ENCODE measurements around the gene HSD11B1L.
"Not testable (repeated sequence)": the region's sequence is repeated elsewhere in the genome, so short reads cannot be mapped to it uniquely, and the experiment has no call there.

The HSD11B1L gene

DNA sequence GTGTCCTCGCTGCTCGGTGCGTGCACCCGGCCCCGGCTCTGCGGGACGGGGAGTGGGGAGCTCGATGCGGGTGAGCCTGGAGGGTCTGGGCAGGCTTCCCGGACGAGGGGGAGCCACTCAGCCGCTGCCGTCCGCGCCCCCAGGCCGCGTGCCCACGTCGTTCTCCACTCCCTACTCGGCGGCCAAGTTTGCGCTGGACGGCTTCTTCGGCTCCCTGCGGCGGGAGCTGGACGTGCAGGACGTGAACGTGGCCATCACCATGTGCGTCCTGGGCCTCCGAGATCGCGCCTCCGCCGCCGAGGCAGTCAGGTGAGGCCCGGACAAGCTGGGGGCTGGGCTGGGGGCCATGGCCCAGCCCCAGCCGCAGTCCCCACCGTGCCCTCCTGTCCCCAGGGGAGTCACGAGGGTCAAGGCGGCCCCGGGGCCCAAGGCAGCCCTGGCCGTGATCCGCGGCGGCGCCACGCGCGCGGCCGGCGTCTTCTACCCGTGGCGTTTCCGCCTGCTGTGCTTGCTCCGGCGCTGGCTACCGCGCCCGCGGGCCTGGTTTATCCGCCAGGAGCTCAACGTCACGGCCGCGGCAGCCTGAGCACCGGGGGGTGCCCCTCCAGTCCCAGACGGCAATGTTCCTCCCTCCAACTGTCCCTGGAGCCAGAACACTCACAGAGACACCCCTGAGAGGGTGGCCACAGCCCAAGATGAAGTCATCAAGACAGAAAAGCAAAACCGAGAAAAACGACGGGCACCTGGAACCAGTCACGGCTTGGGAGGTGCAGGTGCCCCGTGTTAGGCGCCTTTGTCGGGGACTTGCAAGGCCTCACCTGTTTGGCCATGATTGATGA is 6.8 kb downstream of the HSD11B1L start:
- no peak for DNase-seq (ENCODE audit: low read depth in 3 of 3)

DNA sequence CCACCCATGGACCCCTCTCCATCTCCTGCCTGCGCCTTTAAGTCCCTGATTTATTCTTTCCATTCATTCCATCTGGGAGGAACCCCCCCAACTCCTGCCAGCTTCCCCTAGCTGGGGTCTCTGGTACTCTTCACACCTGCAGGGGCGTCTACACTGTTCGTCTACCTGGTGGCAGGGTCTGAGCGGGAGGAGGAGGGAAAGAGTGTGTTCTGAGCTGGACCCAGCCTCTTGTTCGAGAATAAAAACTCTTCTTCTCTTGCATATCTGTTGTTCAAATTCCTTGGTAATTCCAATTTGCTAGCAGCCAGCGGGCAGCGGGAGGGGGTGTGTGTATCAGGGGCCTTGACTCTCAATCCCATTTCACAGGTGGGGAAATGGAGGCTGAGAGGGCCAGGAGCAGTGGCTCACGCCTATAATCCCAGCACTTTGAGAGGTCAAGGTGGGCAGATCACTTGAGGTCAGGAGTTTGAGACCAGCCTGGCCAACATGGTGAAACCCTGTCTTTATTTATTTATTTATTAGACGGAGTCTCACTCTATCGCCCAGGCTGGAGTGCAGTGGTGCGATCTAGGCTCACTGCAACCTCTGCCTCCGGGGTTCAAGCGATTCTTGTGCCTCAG is 7.5 kb downstream of the HSD11B1L start:
- not testable (repeated sequence) for DNase-seq (ENCODE audit: low read depth in 3 of 3)

DNA sequence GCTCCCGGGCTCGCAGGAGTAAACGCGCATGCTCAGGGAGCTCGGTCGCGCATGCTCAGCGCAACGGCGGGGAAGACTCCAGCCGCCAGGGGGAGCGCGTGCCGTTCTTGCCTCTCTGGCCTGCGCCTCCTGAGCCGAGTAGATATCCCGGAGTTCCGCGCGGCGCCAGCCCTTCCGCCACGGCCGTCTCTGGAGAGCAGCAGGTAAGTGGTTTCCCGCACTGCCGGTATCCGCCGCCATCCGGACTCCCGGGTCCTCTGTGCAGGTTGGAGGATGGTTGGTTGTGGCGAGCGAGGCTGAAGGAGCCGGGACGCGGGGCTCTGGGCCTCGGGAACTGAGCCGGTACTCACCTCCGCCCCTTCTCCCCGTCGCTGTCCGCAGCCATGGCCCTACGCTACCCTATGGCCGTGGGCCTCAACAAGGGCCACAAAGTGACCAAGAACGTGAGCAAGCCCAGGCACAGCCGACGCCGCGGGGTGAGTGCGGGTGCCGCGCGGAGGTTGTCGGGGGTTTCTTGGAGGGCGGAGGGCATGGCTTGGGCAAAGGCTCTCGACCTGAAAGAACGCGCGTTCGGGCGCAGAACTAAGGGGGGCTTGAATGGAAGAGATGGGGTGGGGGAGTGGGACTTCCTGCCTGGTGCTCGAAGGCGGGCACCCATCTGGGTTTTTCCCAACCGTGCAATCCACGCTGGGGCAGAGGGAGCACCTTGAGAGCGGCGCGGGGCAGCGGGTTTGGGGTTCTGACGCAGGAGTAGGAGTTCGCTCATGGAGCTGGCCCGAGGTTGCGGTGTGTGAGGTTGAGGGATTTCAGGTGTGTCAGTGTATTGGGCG is 9.5 kb downstream of the HSD11B1L start, which contains the start of gene RPL36:
TSS of gene RPL36 (plus strand) at position 171 of the 830 bp plus-strand sequence. CDS start at position 384, 213 bp downstream.
- peak; percentile 98 to 100 (median 98) for DNase-seq (ENCODE audit: low read depth in 3 of 3)

DNA sequence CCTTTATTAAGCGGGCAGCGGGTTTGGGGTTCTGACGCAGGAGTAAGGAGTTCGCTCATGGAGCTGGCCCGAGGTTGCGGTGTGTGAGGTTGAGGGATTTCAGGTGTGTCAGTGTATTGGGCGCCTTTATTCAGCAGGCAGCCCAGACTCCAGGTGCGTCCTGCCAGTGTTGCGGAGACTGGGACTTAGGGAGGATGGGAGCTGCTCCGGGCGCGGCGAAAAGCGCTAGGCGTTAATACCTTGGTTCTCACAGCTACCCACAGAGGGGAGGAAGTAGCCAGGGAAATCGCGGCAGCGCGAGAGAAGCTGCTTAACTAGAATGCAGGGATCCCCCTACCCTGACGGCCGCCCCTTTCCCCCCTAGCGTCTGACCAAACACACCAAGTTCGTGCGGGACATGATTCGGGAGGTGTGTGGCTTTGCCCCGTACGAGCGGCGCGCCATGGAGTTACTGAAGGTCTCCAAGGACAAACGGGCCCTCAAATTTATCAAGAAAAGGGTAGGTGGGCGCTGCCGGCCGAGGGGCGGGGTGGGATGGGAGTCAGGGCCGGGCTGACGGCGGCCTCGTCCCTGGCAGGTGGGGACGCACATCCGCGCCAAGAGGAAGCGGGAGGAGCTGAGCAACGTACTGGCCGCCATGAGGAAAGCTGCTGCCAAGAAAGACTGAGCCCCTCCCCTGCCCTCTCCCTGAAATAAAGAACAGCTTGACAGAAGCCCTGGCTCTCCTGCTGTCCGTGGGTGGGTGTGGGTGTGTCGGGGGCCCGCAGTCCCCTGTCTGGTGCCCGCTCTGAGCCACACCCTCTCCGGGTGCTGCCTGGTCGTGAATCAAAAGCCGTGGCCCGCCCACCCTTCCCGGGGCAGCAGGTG is 10.4 kb downstream of the HSD11B1L start:
- DNase-seq (ENCODE audit: low read depth in 3 of 3) = peak in 2 of 3 experiments; percentile 64 to 65

DNA sequence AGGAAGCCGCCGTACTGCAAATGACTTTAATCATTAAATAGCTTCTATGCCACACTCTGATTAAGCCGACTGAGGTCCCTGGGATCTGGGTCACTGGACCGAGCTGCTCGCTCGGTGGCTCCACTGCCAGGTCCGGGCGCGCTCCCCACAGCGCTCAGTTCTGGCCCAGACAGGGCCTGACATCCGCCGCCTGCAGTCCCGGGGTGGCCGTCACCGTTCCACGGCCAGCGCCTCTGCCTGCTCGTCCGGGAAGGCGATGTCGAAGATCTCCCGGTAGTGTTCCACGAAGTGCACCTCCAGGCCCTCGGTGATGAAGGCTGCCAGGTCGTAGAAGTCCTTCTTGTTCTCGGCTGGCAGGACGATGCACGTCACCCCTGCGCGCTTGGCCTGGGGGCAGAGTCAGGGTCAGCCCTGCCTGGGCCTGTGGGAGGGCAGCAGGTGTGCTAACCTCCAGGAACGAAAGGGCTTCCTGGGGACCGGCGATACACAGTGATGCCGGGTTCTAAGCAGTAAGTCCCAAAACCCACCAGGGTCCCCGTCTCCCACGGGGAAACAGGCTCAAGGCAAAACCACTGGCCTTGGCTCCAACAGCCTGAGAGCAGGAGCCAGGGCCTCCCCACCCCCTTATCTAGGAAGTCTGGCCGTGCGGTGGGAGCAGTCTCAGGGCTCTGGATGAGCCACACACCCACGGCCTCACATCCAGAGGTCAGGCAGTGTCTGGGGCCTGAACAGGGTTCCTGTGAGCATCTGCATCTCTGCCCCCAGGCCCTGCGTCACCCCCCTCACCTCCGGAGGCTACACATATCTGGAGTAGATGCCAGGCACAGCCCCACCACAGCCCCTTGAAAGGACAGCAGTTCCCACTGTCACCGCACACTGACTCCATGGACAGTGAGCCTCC is 11.2 kb downstream of the HSD11B1L start:
- DNase-seq (ENCODE audit: low read depth in 3 of 3) = no peak

DNA sequence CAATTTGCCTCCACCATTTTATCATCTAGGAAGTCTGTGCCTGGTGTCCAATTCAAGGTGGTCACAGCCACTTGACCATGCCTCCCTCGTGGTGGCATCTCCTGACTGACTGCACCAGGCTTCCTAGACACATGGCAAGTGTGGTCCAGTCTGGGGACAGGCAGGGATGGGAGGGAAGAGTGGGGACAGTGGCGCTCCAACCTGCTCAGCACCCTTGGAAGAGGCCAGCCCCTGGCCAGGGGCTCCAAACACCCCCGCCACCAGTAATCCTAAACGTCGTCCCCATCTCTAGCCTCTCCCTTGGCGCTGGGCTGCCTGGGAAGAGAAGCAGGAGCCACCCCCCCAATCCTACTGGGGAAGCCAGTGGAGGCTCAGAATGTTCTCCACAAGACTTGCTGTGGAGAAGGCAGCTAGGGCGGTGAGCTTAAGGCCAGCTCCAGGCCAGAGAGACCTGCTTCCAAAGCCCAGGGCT is 11.9 kb downstream of the HSD11B1L start:
- no peak for DNase-seq (ENCODE audit: low read depth in 3 of 3)

DNA sequence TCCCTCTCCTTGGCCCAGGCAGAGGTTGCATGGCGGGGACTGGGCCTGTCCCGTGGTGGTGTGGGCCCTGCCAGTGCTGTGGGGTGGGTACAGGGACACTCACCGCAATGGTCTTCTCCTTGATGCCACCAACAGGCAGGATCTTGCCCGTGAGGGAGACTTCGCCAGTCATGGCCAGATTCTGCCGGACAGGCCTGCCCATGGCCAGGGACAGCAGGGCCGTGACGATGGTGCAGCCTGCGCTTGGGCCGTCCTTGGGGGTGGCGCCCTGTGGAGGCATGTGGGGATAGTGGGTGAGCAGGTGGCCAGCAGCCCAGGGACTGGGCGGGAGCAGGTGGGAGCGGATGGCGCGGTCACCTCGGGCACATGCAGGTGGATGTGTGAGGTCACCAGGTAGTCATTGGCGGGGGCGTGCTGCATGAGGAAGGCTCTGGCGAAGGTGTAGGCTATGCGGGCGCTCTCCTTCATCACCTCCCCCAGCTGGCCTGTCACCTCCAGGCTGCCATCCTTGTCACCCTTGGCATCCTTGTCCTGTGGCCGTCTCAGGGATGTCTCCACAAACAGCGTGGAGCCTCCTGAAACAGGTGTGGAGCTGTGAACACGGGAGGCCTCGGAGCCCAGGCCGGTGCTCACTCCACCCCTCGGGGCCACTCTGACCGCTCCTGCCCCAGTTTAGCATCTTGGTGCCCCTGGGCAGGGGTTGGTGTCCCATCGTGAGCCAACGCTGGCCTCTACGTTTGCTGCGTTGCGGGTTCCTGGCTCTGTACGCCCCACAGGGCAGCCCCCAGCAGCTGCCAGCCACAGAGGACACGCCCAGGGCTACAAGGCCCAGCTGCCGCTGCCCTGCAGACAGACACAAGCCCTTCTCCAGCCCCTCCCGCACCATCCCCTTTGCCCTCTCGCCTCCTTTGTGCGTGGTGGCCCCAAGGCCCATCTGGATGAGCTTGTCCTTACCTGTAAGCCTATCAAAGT is 12.7 kb downstream of the HSD11B1L start:
- DNase-seq (ENCODE audit: low read depth in 3 of 3) = no peak

DNA sequence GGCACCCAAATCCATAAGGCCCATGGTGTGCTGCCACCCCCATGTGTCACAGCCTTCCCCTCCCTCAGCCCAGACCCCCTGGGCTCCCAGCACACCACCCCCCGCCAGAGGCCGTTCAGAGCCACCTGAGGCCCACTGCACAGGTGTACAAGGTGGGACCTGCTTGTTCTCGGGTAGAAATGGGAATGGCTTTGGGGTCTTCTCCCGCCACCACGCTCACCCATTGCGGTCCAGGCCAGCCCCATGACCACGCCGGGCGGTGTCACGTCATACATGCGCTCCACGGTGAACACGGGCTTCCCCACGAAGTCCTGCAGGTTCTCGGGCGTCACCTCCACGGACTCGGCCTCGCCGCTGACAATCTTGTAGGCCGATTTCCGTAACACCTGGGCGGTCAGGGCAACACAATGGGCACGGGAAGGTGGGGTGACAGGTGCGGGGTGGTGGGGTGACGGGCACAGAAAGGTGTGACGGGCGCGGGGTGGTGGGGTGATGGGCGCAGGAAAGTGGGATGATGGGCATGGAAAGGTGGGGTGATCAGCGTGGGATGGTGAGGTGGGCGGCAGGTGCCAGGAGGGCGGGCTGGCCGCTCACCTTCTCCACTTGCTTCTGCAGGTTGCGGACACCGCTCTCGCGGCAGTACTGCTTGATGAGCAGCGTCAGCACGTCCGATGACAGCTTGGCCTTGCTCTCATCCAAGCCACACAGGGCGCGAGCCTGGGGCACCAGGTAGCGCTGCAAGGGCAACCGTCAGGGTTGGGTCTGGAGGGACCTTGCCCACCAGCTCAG is 13.5 kb downstream of the HSD11B1L start:
- DNase-seq (ENCODE audit: low read depth in 3 of 3) = no peak

DNA sequence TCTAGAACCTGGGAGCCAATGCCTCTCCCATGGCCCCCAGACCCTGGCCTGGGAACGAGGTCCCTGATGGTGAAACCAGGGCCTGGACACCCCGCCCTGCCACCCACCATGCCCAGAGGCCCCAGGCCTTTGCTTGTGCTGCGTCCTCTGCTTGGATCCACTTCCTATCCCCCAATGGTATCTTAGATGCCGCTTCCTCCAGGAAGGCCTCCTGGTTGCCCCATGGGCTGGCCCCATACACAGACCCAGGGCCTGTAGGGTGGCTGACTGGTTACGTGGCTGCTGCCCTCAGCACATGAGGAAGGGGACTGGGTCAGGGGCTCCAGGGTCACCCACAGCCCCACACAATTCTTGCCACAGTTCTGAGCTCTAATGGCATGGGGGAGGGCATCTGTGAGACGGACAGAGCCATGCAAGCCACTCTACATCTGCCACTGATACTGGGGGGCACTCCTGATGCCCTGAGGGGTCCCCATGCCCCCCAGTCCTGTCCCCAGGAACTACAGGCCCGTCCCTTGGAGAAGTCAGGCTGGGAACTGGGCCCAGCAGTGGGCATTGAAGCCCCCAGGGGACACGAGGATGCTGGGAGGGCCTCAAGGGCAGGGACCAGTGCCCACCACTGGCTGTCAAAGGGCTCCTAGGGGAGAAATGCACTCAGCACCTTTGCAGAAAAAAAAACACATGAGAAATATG is 14.3 kb downstream of the HSD11B1L start:
- no peak for DNase-seq (ENCODE audit: low read depth in 3 of 3)

DNA sequence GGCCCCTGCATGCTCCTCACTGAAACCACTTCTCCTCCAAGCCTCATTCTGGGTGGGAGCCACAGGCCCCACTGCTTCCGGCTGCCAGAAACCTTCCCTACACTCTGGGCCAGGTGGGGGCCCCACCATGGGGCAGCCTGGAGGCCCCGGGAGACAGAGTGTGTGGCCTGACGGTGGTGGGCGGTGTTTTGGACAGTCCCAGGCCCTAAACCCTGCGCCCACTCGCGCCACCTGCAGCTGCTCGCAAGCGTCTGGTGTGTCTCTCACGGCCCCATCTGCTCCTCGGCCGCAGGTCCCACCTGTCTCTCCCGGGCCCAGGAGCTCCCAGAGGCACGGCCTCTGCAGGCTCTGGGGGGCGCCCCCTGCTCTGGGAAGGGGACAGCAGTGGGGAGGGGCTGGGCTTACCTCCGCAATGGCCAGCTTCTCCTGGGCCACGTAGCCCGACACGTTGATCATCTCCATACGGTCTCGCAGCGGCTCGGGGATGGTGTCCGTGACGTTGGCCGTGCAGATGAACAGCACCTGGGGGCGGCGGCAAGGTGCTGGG is 14.9 kb downstream of the HSD11B1L start:
- DNase-seq (ENCODE audit: low read depth in 3 of 3) = no peak

DNA sequence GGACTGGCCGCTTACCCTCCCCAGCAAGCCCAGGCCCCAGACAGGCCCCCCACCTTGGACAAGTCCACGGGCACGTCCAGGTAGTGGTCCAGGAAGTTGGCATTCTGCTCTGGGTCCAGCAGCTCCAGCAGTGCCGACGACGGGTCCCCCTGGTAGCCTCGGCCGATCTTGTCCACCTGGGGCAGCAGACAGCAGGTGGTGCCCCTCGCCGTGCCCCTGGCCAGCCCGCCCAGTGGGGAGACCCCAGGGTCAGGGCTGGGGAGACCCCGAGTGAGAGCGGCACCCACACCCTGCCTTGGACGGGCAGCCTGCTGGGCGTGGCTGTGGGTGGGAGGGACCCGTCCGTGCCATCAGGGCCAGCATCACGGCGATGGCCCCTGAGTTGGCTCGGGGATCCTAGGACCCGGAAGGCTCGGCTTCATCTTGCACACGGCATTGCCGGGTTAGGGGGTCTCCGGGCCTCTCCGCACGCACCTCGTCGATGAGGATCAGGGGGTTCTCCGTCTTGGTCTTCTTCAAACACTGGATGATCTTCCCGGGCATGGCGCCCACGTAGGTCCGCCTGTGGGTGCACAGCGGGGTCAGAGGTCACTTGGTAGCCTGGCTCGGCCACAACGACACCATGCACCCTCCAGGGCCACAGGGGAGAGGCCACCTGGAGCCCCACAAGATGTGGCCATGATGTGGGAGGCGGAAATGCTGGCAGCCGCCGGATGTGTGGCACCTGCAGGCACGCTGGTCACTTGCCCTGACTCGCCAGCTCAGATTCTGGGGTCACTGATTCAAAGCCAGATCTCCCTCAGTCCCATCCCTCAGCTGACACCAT is 15.6 kb downstream of the HSD11B1L start:
- DNase-seq (ENCODE audit: low read depth in 3 of 3) = no peak

DNA sequence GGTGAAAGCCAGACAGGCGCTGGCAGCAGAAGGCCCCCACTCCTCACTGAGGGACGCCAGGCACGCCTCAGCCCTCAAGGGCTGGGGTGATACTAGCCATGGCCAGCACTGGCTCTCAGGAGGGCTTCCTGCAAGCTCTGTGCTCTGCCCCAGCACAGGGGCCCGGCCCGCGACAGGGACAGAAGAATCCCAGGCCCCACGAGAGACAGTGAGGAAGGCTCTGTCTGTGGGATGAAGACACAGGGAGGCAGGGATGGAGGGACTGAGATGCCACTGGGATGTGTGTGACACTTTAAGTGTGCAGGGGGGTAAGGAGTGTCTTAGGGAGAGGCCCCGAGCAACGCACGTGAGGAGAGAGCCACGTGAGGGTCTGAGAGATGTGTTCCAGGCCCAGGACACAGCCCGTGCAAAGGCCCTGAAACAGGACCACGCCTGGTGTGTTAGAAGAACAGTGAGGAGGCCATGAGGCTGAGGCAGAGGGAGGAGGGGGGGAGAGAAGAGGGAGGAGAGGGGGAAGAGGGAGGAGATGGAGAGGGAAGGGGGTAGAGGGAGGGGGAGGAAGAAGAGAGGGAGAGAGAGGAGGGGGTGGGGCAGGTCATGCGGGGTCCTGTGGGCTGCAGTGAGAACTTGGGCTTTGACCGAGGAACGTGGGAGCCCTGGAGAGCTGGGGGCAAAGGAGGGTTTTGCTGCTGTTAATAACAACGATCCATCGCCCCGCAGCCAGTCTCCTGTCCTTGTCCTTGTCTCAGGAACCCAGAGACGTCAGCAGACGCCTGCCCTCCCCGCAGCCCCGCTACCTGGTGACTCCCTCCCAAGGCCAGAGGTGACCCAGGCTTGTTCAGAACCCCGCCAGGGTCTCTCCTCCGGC is 16.4 kb downstream of the HSD11B1L start:
- DNase-seq (ENCODE audit: low read depth in 3 of 3) = no peak

DNA sequence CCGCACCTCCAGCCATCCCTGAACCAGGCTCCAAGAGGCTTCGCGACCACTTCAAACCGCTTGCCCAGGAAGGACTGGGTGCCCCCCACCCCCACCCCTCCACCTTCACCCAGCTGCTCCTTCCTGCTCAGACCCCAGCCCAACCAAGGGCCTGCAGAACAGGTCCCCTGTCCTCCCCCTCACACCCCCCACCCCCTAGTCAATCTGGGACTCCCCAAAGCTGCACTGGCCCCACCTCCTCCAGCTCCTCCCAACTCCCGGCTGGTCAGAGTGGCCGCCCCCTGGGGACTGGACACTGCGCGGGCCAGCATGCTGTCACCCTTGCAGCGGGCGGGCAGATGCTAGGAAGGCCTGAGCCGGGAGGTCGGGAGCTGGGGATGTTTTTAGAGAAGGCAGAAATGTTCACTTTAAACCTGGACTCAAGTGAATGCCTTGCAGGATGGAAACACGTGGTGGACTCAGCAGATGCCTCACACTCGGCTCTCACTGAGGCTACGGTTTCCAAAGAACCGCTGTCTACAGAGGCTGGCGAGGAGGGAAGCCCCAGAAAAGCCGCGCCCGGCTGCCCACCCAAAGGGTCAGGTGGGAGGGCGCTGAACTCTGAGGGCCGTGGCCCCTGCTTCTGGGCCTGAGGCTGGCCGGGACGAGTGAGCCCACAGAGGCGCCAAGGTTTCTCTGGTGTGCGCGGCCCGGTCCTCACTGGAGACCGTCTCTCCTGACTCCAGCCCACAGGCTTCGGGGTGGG is 17.2 kb downstream of the HSD11B1L start:
- DNase-seq (ENCODE audit: low read depth in 3 of 3) = no peak

DNA sequence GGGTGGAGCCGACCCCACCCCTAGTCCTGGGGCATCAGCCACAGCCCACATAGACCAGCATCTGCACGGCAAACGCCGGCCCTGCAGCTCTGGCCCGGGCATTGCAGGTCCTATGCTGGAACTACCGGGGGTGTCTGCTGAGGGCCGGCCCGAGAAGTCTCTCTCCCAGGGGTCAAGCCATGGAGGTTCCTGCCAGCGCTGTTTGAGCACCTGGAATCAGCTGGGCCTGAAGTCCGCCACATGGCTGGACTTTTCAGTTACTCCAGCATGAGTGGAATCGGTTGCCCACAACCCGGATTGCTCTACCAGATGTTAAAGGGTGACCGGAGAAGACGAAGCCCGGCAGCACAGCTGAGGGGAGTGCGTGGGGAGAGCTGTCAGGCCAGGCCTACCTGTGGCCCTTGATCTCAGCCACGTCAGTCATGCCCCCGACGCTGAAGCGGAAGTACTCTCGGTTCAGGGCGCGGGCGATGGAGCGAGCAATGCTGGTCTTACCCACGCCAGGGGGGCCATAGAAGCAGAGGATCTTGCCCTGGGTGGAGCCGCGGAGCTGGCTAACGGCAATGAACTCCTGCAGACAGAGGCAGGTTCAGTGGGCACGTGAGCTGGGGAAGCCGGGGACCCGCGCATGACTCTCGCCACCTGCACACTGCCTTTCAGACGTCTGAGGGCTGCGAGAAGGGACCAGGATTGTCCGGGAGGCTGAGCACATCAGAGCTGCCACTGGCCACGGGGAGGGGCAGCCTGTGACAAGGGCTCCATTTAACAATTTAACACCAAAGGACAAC is 18.0 kb downstream of the HSD11B1L start:
- no peak for DNase-seq (ENCODE audit: low read depth in 3 of 3)

Data from stimulated activated CD4-positive, alpha-beta T cell treated with anti-CD3 and anti-CD28 coated beads, TNF-alpha, amount 100 ng/mL, for 4 hours (primary cell).